ENCODE results near the gene EHD2. TPM values are rescaled to one million over a fixed set of nuclear protein-coding genes. Genes with fewer than 3 reads are reported as not detected.

The EHD2 gene
- polyA plus RNA-seq, 1 donor from 2014 or later: not detected

- Histone ChIP-seq H3K4me2 (ENCODE audit: low read length) (no peak overlapping the region), H3K9me3 (ENCODE audit: low read length) (no peaks in the 10 kb centered on the region), H3K36me3 (ENCODE audit: insufficient read depth, low read length) (no peaks in the 10 kb centered on the region), H3K9me2 (ENCODE audit: insufficient read depth, low read length) (no peaks in the 10 kb centered on the region), H2AFZ (ENCODE audit: low read depth, low read length) (no peak overlapping the region), H3K9ac (ENCODE audit: low read length) (no peak overlapping the region), H3K27ac (ENCODE audit: low read length) (no peak overlapping the region), H3K79me2 (replicated peaks; ENCODE audit: insufficient read depth, low read length) (peaks cover 4% of the 10 kb centered on the region), H3F3A (ENCODE audit: insufficient read depth, low read length, poor library complexity, severe bottlenecking) (no peaks in the 10 kb centered on the region), H3K4me3 (ENCODE audit: low read length) (no peak overlapping the region), H3K27me3 (ENCODE audit: insufficient read depth, low read depth, low read length) (no peaks in the 10 kb centered on the region), H4K20me1 (ENCODE audit: insufficient read depth) (no peaks in the 10 kb centered on the region)
- TF ChIP-seq SMC3 (conservative IDR thresholded peaks at IDR 0.05; ENCODE audit: poor library complexity) (no peak), CTCF (IDR thresholded peaks at IDR 0.05; ENCODE audit: poor library complexity, severe bottlenecking) (no peak), TAF1 (IDR thresholded peaks at IDR 0.05; ENCODE audit: low read depth) (no peak)
Measured at GRCh38 chr19:47675271-47675670, 38.0 kb upstream of the EHD2 start.

- no peaks in the 10 kb centered on the region for H3K9me2 ChIP-seq (ENCODE audit: insufficient read depth, low read length)
- H3K9me3 ChIP-seq (ENCODE audit: low read length): no peaks in the 10 kb centered on the region
- no peak overlapping the region for H3K9ac ChIP-seq (ENCODE audit: low read length)
- no peak overlapping the region for H3K4me2 ChIP-seq (ENCODE audit: low read length)
- H3K27ac ChIP-seq (ENCODE audit: low read length): no peak overlapping the region
- no peaks in the 10 kb centered on the region for H3K36me3 ChIP-seq (ENCODE audit: insufficient read depth, low read length)
- no peaks in the 10 kb centered on the region for H3K27me3 ChIP-seq (ENCODE audit: insufficient read depth, low read depth, low read length)
- TF ChIP-seq MXI1 (conservative IDR thresholded peaks at IDR 0.05; ENCODE audit: poor library complexity, severe bottlenecking): no peak
- no peak for TF ChIP-seq RAD21 (conservative IDR thresholded peaks at IDR 0.05)
- TF ChIP-seq SMC3 (conservative IDR thresholded peaks at IDR 0.05; ENCODE audit: poor library complexity): no peak
- TF ChIP-seq REST (IDR thresholded peaks at IDR 0.05; ENCODE audit: borderline replicate concordance): no peak
- no peak for TF ChIP-seq EZH2 (IDR thresholded peaks at IDR 0.05; ENCODE audit: borderline replicate concordance, insufficient read depth, low read length, poor library complexity, severe bottlenecking)
- TF ChIP-seq CTCF (IDR thresholded peaks at IDR 0.05; ENCODE audit: poor library complexity, severe bottlenecking): no peak
- TF ChIP-seq EP300 (conservative IDR thresholded peaks at IDR 0.05; ENCODE audit: poor library complexity, severe bottlenecking): no peak
- TF ChIP-seq POLR2AphosphoS5 (IDR thresholded peaks at IDR 0.05): no peak
- TF ChIP-seq TAF1 (IDR thresholded peaks at IDR 0.05; ENCODE audit: low read depth): no peak
- no peaks in the 10 kb centered on the region for H4K20me1 ChIP-seq (ENCODE audit: insufficient read depth)
- H3K4me3 ChIP-seq (ENCODE audit: low read length): no peak overlapping the region
- peaks cover 3% of the 10 kb centered on the region for H3K79me2 ChIP-seq (replicated peaks; ENCODE audit: insufficient read depth, low read length)
- H3F3A ChIP-seq (ENCODE audit: insufficient read depth, low read length, poor library complexity, severe bottlenecking): no peaks in the 10 kb centered on the region
- no peak overlapping the region for H2AFZ ChIP-seq (ENCODE audit: low read depth, low read length)
Measured at GRCh38 chr19:47675859-47676258, 37.4 kb upstream of the EHD2 start.

All from neural cell (in vitro differentiated cells).